ENCODE results near the gene EFNA3.

The EFNA3 gene

DNA sequence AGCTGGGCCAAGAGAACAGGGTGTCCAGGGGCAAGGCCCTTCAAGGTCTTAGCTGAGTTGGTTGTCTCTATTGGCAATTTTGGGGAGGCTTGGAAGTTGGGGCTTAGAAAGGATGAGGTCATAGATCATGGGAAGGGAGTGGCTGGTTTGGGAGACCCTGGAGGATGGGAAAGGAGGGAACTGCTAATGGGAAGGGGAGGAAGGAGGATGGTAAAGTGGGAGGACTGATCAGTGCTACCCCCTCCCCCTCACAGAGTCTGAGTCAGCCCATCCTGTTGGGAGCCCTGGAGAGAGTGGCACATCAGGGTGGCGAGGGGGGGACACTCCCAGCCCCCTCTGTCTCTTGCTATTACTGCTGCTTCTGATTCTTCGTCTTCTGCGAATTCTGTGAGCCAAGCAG lies 10.0 kb upstream of the EFNA3 start (continued):
- TF ChIP-seq, protein P1, sequence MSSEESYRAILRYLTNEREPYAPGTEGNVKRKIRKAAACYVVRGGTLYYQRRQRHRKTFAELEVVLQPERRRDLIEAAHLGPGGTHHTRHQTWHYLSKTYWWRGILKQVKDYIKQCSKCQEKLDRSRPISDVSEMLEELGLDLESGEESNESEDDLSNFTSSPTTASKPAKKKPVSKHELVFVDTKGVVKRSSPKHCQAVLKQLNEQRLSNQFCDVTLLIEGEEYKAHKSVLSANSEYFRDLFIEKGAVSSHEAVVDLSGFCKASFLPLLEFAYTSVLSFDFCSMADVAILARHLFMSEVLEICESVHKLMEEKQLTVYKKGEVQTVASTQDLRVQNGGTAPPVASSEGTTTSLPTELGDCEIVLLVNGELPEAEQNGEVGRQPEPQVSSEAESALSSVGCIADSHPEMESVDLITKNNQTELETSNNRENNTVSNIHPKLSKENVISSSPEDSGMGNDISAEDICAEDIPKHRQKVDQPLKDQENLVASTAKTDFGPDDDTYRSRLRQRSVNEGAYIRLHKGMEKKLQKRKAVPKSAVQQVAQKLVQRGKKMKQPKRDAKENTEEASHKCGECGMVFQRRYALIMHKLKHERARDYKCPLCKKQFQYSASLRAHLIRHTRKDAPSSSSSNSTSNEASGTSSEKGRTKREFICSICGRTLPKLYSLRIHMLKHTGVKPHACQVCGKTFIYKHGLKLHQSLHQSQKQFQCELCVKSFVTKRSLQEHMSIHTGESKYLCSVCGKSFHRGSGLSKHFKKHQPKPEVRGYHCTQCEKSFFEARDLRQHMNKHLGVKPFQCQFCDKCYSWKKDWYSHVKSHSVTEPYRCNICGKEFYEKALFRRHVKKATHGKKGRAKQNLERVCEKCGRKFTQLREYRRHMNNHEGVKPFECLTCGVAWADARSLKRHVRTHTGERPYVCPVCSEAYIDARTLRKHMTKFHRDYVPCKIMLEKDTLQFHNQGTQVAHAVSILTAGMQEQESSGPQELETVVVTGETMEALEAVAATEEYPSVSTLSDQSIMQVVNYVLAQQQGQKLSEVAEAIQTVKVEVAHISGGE (tag by site-specific recombination; conservative IDR thresholded peaks at IDR 0.05; ENCODE audit: low read depth) = no peak
- TF ChIP-seq INSM2 (tag by site-specific recombination; IDR thresholded peaks at IDR 0.05) = no peak
- no peak for TF ChIP-seq BCL11A (tag by site-specific recombination; IDR thresholded peaks at IDR 0.05; ENCODE audit: low read depth)
- TF ChIP-seq ZNF133 (tag by site-specific recombination; IDR thresholded peaks at IDR 0.05) = no peak
- TF ChIP-seq ZNF146 (tag by site-specific recombination; IDR thresholded peaks at IDR 0.05) = no peak
- TF ChIP-seq ZNF157 (tag by site-specific recombination; IDR thresholded peaks at IDR 0.05) = no peak
- no peak for TF ChIP-seq KLF16 (tag by site-specific recombination; IDR thresholded peaks at IDR 0.05)
- no peak for TF ChIP-seq ZNF548 (tag by site-specific recombination; IDR thresholded peaks at IDR 0.05)
- TF ChIP-seq, protein P2, sequence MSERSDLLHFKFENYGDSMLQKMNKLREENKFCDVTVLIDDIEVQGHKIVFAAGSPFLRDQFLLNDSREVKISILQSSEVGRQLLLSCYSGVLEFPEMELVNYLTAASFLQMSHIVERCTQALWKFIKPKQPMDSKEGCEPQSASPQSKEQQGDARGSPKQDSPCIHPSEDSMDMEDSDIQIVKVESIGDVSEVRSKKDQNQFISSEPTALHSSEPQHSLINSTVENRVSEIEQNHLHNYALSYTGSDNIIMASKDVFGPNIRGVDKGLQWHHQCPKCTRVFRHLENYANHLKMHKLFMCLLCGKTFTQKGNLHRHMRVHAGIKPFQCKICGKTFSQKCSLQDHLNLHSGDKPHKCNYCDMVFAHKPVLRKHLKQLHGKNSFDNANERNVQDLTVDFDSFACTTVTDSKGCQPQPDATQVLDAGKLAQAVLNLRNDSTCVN (tag by site-specific recombination; optimal IDR thresholded peaks at IDR 0.05) = no peak
- TF ChIP-seq, protein P3, sequence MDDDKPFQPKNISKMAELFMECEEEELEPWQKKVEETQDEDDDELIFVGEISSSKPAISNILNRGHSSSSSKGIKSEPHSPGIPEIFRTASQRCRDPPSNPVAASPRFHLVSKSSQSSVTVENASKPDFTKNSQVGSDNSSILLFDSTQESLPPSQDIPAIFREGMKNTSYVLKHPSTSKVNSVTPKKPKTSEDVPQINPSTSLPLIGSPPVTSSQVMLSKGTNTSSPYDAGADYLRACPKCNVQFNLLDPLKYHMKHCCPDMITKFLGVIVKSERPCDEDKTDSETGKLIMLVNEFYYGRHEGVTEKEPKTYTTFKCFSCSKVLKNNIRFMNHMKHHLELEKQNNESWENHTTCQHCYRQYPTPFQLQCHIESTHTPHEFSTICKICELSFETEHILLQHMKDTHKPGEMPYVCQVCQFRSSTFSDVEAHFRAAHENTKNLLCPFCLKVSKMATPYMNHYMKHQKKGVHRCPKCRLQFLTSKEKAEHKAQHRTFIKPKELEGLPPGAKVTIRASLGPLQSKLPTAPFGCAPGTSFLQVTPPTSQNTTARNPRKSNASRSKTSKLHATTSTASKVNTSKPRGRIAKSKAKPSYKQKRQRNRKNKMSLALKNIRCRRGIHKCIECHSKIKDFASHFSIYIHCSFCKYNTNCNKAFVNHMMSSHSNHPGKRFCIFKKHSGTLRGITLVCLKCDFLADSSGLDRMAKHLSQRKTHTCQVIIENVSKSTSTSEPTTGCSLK (tag by site-specific recombination; IDR thresholded peaks at IDR 0.05) = no peak
- TF ChIP-seq ZNF366 (tag by site-specific recombination; conservative IDR thresholded peaks at IDR 0.05) = 0 out of 2 replicates have a peak, but pooled peaks have one; percentile 23
- no peak for TF ChIP-seq ZNF76 (tag by site-specific recombination; IDR thresholded peaks at IDR 0.05; ENCODE audit: borderline replicate concordance, low read depth)
- peak; percentile 37 for TF ChIP-seq KLF1 (tag by site-specific recombination; IDR thresholded peaks at IDR 0.05)
- TF ChIP-seq ZNF248 (tag by site-specific recombination; IDR thresholded peaks at IDR 0.05) = no peak
- no peak for TF ChIP-seq ZNF223 (tag by site-specific recombination; IDR thresholded peaks at IDR 0.05)
- no peak for TF ChIP-seq ZBTB44 (tag by site-specific recombination; IDR thresholded peaks at IDR 0.05)
- no peak for TF ChIP-seq ZNF23 (tag by site-specific recombination; IDR thresholded peaks at IDR 0.05; ENCODE audit: borderline replicate concordance)
- TF ChIP-seq SP7 (tag by site-specific recombination; IDR thresholded peaks at IDR 0.05) = peak; percentile 59; the same call in 1 of the 2 replicates

Data from HEK293 (cell line).